ENCODE measurements around the gene GPR155. TPM values are rescaled to one million over a fixed set of nuclear protein-coding genes. Genes with fewer than 3 reads are reported as not detected.

GPR155 gene
- total and polyA plus RNA-seq, 9 of the 15 experiments (the other 6 are each of a cell fraction or from before 2014, with no cell fraction given), result 0.04 to 0.40 (median 0.11) TPM; not detected in 1

- peak; percentile 52 to 96 (median 89) for TF ChIP-seq YY1 (IDR thresholded peaks at IDR 0.05; ENCODE audit: borderline replicate concordance in 1 of 3, control insufficient read depth in 1 of 3, extremely low read depth in 1 of 3, insufficient read depth in 3 of 3, insufficient read length in 1 of 3, insufficient replicate concordance in 2 of 3, low read depth in 1 of 3, low read length in 2 of 3)
- peak; percentile 54; the same call in 1 of the 2 replicates for TF ChIP-seq HCFC1 (IDR thresholded peaks at IDR 0.05; ENCODE audit: low read depth, low read length)
- TF ChIP-seq ZFX (CRISPR knock-in tag; IDR thresholded peaks at IDR 0.05), result no peak
- TF ChIP-seq ZBTB11 (CRISPR knock-in tag; IDR thresholded peaks at IDR 0.05), result peak in 1 of 3 experiments; percentile 87; a peak in 2 of 6 replicates
- TF ChIP-seq KDM5B (IDR thresholded peaks at IDR 0.05; ENCODE audit: insufficient replicate concordance, low read depth, low read length), result peak; percentile 66
- no peak for TF ChIP-seq E2F3 (CRISPR knock-in tag; IDR thresholded peaks at IDR 0.05)
- TF ChIP-seq CBX1 (IDR thresholded peaks at IDR 0.05; ENCODE audit: low read depth), result peak; percentile 51; the same call in 1 of the 2 replicates
- TF ChIP-seq ELF4 (CRISPR knock-in tag; IDR thresholded peaks at IDR 0.05), result 0 out of 2 replicates have a peak, but pooled peaks have one; percentile 72
- TF ChIP-seq RBFOX2 (IDR thresholded peaks at IDR 0.05; ENCODE audit: low read depth, low read length), result peak; percentile 78
- TF ChIP-seq TAF1 (IDR thresholded peaks at IDR 0.05; ENCODE audit: control insufficient read depth, extremely low read depth, insufficient read depth, low read length, severe bottlenecking), result peak; percentile 75
- TF ChIP-seq ARNT (IDR thresholded peaks at IDR 0.05), result peak in 1 of 2 experiments; percentile 44; a peak in 1 of 4 replicates
- no peak for TF ChIP-seq ZNF318 (IDR thresholded peaks at IDR 0.05; ENCODE audit: borderline replicate concordance in 1 of 2, low read depth in 1 of 2)
Measured at GRCh38 chr2:174487108-174487819, 435 bp upstream of the GPR155 start (continued).

All from K562 (cell line).